Activated CD4-positive, CD25-positive, alpha-beta regulatory T cell treated with anti-CD3 and anti-CD28 coated beads, Interleukin-2, amount 50 U/mL, for 16 hours (primary cell): ENCODE measurements around the gene CIC.

Source experiments
- DNase-seq: peaks from one replicate; pipeline ENCODE4 v3.0.0-alpha.2; 2020; ENCODE audit warnings: low read depth, low spot score

CIC gene

GRCh38 chr19:42268704-42269477 lies at the start of gene CIC:
Gene CIC (plus strand): TSS chr19:42269252. CDS start chr19:42271784, 2,532 bp downstream.
- DNase-seq = peak; percentile 98

GRCh38 chr19:42219812-42220750 lies 49.0 kb upstream of the CIC start, which contains the start of gene ZNF526:
Gene ZNF526 (plus strand): TSS chr19:42220312. CDS start chr19:42224404, 4,092 bp downstream.
- peak; percentile 96 for DNase-seq

DNA sequence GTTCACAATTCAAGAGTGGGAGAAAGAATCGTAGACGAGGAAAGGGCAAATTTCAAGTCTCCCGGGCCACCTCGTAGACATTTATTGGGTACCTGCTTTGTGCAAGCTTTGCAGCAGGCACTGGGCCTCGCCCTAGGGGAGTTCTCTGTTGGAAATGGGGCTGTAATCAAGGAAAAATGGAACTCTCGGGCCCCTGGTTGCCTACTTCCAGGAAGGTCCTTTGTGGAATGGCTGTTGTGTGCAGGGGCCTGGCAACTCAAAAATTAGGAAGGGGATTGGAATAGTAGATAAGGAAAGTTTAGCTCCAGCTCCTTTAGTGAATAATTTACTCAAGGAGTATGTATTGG lies 48.3 kb upstream of the CIC start:
- DNase-seq = no peak

- no peak for DNase-seq
Measured at GRCh38 chr19:42224940-42225717, 43.9 kb upstream of the CIC start.

GRCh38 chr19:42225718-42226292 lies 43.2 kb upstream of the CIC start:
- no peak for DNase-seq

DNA sequence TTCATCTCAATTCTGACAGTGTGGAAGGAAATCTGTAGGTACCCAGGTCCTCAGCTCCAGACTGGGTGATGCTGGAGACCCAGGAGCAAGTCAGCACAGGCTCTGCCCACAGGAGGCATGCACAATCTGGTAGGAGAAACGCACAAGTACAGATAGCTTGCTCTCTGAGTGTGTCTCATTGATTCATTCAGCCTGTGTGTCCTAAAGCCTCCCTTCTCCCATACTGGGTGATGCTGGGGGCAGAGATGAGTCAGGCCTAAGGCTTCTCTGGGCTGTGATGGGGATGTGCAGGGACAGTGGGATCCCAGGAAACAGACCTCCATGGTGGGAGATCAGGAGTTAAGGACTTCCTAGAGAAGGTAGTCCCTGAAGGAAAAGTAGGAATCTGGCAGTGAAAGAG lies 42.2 kb upstream of the CIC start:
- DNase-seq = no peak

- DNase-seq = no peak
Measured at GRCh38 chr19:42228641-42229040, 40.4 kb upstream of the CIC start.

DNA sequence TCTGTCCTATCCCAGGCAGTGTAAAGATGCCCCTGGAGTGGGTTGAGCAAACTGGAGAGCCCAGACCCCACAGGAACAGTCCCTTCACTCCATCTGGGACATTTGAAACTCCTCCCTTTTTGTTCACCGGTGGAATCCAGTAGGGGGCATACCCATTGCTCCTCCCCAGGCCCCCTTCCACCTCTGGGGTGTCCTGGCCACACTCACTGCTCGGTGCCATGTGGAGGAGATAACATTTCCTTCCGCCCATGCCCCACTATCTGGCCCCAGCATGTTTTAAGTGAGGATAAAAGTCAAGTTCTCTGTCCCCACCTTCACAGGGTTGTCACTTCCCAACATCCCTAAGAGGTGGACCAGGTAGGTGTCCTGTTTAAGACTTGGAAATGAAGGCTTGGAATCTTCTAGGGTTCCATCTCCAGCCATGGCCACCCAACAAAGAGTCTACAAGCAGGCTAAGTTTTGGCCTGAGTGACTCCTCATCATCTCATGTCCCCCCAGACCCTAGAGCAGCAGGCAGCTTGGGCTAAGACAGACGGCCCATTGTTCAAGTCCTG lies 39.7 kb upstream of the CIC start:
- DNase-seq = no peak

DNA sequence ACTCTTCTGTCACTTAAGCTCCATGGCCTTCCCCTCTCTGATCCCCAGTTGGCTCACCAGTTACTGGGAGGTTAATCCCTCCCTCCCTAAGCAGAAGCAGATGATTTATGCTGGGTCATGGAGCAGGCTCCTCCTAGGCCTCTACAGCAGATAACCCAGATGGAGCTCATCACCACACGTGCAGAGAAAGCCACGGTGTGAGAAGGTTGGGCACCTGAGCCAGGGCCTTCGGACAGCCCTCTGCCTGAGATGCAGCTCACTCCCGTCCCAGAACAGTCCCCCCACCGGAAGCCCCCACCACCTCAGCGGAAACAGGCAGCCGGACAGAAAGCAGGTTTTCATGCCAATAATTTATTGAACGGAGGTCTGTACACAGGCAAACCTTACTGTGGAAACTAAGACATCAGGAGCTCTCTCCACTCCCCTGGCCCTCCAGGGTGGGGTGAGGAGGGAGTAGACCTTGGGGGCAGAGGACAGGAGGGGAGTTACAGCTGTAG lies 39.1 kb upstream of the CIC start:
- DNase-seq = no peak

GRCh38 chr19:42230571-42230970 lies 38.5 kb upstream of the CIC start:
- no peak for DNase-seq

DNA sequence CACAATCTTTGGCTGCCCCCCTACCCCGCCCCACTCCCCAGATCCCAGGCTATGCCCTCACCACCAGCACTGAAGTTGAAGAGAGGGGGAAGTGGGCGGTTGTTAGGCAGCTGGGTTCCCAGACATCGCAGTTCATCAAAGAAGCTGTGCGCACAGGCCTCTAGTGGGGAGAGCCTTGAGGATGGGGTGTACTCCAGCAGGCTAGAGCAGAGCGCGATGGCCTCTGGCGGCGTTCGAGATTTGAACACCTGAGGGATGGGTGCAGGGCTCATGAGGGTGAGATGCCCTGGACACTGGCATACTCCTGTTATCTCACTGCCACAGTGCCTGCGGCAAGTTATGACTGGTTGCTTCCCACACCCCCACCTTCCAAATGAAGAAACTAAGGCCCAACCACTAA lies 36.6 kb upstream of the CIC start:
- DNase-seq = no peak

DNA sequence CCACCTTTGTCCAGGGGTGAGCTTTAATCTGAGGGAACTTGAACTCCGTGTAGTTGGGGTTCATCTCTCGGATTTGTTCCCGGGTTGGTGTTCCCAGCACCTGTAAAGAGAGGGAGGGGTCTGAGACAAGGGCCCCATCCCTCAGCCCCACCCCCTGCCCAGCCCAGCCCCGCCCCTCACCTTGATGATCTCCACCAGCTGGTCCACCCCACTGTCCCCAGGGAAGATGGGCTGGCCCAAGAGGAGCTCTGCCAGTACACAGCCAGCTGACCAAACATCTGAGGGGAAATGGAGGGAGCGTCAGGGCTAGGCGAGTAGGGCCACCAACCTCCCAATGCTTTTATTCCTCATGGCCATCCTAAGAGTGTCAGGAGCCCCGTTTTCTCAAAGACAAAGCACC lies 35.9 kb upstream of the CIC start:
- no peak for DNase-seq

DNA sequence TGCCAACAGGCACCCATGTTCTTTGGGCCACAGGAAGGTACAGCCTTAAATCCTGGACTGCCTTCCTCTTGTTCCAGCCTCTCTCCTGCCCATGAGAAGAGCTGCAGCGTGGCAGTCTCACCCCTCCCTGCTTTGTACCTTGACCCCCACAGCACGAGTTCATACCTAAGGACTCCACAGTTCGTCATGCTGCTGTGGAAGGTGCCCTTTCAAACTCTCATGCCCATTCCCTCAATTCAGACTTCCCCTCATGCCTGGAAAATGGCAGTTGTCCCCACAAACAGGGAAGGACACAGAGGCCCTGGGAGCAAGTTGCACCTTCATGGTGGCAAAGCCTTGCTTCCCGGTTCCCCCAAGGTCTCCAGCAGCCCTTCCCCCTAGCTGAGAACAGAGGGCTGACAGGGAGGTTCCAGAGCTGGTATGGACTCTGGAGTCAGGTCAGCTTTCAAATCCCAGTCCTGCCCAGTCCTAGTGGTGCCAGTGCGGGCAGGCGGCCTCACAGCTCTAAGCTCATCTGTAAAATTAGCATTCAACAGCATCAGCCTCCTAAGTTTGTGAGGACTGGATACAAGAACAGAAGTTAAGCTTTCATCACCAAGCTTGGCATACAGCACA lies 35.3 kb upstream of the CIC start:
- no peak for DNase-seq

DNA sequence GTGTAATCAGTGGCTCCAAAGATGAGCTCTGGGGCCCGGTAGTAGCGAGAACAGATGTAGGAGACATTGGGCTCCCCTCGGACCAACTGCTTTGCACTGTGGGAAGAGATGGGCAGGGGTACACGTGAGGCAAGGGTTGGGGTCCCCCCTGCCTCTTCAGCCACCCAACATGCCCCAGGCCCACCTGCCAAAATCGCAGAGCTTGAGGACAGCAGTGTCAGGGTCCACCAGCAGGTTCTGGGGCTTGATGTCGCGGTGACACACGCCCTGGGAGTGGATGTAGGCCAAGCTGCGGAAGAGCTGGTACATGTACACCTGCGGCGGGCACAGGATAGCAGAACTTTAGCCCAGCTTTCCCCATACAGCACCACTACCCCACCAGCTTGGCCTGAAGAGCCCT lies 34.7 kb upstream of the CIC start:
- no peak for DNase-seq

GRCh38 chr19:42235181-42235580 lies 33.9 kb upstream of the CIC start:
- DNase-seq = no peak

- no peak for DNase-seq
Measured at GRCh38 chr19:42239544-42240220, 29.4 kb upstream of the CIC start.

DNA sequence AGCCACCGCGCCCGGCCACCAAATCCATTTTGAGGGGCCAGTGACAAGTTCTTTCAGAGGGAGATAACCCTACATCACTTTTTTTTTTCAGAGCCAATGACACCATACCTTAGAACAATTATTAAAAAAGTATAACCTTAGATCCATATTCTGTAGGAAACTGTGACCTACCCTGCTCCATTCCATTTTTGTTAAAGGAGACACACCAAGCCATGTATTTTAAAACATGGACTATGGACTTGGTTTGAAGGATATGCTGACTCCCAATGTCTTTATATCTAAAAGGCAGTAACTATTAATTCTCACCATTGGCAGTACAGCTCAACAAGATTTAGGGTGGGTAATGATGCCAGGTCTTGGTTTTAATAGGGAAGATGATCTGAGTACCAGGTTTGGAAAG lies 27.8 kb upstream of the CIC start:
- no peak for DNase-seq

DNA sequence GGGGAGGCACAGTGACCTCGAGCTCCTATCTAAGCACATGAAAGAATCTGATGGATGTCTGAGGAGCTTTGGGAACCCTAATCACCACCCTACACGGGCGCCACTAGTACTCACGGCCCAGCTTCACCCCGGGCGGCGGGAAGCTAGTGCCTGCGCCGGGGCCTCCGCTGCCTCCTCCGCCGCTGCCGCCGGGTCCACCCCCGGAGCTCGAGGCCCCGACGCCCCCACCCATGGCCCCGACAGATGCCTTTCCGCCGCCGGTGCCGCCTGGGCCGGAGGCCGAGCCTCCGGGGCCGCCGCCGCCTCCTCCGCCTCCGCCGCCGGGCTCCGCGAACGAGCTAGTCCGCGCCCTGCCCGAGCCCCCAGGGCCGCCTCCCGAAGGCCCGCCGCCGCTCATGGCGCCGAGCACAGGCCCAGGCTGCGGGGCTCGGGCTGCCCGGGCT lies 27.0 kb upstream of the CIC start:
- no peak for DNase-seq

DNA sequence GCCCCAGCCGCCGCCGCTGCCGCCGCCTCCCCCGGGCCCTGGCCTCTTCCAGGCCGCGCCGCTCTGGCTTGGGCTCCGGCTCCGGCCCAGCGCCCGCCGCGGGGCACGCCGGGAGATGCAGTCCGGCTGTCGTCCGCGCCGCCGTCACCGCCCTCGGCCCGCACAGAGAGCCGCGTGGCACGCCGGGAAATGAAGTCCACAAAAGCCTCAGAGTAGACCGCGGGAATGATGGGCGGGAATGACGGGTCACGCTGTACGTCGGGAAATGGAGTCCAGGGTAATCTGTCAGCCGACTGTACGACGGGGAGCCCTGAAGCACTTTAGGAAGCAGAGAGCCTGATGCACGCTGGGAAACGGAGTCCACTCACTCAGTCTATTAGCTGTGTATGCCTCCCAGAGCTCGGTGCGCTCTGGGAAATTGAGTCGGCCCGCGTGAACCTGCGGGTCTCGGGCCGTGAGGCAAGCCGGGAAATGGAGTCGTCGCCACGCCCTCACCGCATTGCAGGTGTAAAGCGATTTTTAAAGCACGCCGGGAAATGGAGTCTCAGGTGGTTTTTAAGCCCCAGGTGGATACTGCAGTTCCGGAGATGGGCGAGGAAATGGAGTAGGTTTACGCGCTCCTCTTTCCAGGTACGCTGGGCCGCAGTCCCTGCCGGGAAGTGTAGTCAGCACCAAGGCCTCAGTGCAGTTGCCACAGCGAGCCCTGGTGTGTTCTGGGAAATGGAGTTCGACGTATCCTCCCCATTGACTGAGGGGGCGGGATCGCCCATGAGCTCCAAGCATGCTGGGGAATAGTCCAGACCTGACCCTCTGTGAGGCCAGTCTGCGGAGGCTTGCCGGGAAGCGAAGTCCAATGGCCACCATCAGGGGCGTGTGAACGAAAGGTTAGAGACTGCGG lies 26.3 kb upstream of the CIC start, which contains the start of gene GSK3A:
GSK3A (minus strand) TSS at position 91 of the 898 bp plus-strand sequence. CDS start 137 bp downstream, outside the sequence.
- DNase-seq = peak; percentile 92
